Fibroblast of skin of left biceps (primary cell): ENCODE data around the gene SNX13.

Experiments used
- DNase-seq, 2 experiments: peaks; one replicate each; pipeline ENCODE4 v3.0.0-alpha.2; 2013; ENCODE audit warnings: low read depth in 2 of 2

The SNX13 gene

DNA sequence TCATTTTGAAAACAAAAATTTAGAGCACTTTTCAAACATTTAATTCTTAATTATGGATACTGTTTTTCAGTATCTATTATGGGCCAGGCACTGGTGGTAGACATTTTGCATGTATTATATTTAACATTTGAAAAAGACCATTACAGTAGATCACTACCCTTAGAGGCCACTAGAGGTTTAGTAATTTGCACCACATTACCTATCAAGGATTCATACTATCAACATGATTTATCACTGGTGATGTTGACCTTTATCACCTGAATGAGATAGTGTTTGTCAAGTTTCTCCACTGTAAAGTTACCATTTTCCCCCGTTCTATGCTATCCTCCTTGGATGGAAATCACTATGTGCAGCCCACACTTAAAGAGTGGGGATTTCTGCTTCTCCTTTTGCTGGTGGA is 4.4 kb upstream of the SNX13 start:
- no peak for DNase-seq

GRCh38 chr7:17943006-17943405 is 2.7 kb upstream of the SNX13 start:
- no peak for DNase-seq

DNA sequence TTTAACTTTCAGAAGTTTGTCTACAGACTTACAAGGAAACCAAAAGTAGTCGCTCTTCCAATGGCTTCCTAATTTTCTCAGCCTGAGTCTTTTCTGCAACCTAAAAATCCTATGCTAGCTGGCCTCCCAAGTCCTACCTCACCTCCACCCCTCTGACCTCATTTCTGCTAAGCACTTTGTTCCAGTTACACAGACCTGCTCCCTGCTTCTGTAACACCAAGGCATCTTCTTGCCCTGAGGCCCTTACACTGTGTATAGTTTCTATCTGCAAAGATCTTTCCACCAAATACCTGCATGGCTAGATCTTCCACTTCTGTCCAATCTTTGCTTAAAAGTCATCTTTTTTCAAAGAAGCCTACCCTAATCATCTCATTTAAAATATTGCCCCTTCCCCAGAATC is 1.9 kb upstream of the SNX13 start:
- no peak for DNase-seq

DNA sequence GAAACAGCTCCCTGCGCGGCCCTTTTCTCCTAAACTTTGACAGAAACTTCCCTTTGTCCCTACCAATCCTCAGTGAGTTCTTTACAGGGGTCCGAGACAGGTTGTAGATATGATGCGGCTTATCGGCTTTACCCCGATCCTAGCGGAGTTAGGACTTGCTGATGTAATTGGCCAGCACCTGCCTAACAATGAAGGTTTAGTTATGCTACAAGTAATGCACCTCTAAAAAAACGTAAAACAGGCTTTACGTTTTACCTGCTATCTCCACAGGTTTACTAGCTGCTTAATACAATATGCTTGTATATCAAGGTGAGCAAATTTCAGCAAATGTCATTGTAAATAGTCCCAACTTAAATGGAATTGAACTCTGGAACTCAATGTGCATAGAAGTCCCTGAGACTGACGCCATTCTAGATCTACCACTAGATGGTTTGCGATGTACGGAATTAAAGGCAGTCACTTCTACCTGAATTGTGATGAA is 697 bp upstream of the SNX13 start:
- no peak for DNase-seq

GRCh38 chr7:17939606-17940301 is 540 bp downstream of the SNX13 start:
- DNase-seq: no peak

DNA sequence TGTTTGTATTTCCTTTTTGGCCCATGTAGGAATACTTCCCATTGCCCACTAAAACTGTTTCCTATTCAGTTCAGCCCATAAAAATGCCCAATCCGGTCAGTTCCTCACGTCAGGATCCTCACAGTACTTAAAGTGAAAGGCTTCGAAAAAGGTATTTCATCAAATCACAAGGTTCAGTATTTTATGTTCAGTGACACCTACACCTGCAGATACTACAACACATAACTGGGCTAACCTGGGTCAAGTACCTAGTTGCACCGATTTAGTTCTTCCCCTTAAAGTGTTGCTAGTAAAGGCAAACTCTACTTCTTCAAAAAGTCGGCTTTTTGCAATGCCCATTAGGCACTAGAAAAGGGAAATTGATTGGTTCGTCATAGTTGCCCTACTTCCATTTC is 1.1 kb downstream of the SNX13 start:
- DNase-seq: no peak

GRCh38 chr7:17937506-17938120 is 2.7 kb downstream of the SNX13 start:
- no peak for DNase-seq

GRCh38 chr7:17936321-17936720 is 4.0 kb downstream of the SNX13 start:
- DNase-seq: no peak

DNA sequence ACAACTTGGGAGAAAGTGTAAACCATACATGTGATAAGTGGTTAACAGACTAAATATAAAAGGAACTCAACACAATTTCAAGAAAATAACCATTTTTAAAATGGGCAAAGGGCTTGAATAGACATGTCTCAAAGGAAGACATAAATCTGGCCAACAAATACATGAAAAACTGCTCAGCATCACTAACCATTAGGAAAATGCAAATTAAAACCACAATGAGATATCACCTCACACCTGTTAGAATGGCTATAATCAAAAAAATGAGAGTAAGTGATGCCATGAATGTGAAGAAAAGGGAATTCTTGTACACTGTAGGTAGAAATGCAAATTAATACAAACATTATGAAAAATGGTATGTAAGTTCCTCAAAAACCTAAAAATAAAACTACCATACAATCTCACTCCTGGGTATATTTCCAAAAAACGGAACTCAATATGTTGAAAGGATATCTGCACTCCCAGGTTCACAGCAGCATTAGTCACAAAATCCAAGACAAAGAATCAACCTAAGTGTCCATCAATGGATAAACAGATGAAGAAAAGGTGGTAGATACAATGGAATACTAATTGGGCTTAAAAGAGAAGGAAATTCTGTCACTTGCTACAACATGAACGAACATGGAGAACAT is 5.6 kb downstream of the SNX13 start:
- no peak for DNase-seq

DNA sequence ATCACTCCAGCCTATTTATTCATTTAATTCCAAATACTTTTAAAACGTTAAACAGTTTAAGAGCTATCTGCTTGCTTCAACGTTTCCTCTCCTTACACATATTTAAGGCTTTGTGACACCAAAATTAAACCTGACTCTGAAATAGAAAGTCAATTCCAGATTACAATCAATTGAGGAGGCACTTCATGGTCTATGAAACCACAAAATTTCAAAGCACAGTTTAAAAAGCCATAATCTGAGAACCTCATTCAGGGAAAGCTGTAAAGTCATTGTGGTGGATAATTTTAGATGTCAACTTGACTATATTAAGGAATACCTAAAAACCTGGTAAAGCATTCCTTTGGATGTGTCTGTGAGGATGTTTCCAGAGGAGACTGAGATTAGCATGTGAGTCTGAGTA is 6.2 kb downstream of the SNX13 start:
- DNase-seq: no peak

DNA sequence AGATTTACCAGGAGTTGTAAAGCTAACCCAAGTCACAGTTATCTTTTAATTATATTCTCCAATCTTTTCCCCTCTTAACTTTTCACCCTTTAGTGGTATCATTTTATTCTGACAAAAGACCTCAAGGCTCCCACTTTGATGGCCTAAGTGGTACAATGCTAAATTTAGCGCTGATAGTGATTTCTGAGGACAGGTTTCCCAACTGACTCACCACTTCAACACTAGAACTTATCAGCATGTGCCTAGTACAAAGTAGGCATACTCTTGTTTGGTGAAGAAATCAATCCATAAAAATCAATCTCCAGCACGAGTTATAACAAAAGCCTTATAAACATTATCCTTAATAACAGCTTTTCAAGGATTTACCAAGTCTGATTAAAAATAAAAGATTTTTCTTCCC is 7.5 kb downstream of the SNX13 start:
- DNase-seq: no peak

- no peak for DNase-seq
Observed at GRCh38 chr7:17931069-17931468, 9.2 kb downstream of the SNX13 start.

- no peak for DNase-seq
Observed at GRCh38 chr7:17930546-17930945, 9.7 kb downstream of the SNX13 start.

DNA sequence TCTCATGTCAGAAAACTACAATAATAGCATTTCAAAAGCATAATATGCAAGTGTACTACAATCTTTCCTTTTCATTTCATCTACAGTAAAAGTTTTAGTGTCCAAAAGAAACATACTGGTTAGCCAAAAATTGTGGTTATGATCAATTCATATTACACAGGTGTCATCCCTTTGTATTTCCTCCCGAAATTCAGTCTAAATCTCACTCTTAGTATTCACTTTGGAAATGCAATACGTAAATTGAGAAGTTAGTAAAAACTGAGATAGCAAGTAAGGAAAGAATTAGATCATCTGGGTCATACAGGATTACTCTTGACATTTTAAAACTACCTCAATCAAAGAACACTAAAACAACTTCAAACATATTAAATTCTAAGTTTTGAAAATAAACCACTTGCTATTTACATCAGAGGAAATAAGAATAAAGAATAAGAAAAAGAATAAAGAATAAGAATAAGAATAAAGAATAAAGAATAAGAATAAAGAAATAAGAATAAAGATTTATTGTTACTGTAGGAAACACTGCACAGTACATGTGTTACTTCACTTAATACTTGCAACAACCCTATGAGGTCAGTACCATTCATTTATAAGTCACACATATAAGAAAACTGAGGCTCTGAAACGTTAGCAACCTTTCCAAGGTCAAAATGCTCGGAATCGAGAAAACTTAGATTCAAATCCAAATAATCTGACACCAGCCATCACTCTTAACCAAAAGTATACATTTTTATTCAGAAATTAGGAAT is 10.5 kb downstream of the SNX13 start:
- no peak for DNase-seq

DNA sequence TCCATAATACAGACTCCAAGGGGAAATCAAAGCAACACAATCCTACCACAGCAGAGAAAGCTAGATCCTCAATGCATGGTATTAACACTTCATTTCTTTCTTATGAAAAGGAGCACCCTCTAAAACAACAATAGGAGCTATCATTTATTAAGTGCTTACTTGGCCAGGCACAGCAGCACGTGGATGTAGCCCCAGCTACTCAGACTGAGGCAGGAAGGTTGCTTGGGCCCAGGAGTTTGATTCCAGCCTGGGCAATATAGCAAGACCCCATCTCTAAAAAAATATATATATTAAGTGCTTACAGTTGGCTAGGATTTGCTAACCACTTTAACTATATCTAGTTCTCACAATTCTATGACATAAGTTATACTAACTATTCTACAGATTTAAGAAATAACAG is 12.2 kb downstream of the SNX13 start:
- DNase-seq: no peak

DNA sequence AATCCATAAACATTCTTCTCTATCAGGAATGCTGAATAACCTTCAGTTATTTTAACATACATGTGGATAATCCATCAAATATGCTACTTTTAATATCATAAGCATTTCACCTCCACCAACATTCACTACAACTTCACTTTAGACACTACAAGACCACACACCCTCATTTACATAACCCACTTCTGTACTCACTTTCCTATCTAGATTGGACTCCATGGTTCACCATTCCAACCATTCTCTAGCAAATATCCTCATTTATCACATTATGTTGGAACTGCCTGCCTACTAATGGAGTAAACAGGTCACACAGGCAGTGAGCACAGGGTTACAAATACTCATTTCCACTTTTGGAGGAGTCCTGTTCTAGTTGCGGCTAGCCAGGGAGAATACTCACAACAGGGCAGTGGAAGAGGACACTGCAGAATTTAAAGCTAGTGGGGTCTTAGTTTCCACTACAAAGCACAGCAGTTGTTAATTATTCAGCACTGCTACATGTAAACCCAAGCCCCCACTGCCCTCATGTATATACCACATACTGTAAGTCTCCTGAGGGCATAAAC is 18.4 kb downstream of the SNX13 start:
- DNase-seq: no peak

- no peak for DNase-seq
Observed at GRCh38 chr7:17917842-17918241, 22.5 kb downstream of the SNX13 start.

DNA sequence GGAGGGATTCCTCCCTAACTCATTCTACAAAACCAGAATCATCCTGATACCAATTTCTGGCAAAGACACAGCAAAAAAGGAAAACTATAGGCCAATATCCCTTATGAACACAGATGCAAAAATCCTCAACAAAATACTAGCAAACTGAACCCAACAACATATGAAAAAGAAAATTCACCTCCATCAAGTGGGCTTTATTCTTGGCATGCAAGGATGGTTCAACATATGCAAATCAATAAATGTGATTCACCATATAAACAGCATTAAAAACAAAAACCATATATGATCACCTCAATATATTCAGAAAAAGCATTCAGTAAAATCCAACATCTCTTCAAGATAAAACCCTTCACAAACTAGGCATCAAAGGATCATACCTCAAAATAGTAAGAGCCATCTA is 23.5 kb downstream of the SNX13 start:
- DNase-seq: no peak

GRCh38 chr7:17915796-17916195 is 24.5 kb downstream of the SNX13 start:
- no peak for DNase-seq

- no peak for DNase-seq
Observed at GRCh38 chr7:17915168-17915567, 25.1 kb downstream of the SNX13 start.

DNA sequence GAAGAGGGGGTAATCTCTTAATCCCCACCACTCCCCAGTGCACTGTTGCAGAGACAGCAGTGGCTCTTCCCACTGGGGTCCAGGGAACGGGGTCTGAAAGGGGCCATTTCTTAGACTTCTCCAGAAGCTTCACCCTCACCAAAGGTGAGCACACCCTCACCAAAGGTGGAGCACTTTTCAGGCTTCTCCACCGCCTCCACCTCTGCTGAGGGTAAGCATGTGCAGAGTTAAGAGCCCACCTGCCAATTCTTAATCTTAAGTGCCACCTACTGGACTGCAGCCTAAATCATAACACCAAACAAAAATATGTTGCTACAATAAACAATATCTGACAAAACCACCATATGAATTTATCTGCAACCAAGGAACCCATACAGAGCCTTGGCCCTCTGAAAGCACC is 27.0 kb downstream of the SNX13 start:
- DNase-seq: no peak

- DNase-seq: no peak
Observed at GRCh38 chr7:17912536-17913235, 27.6 kb downstream of the SNX13 start.
